Ishikawa (cell line): ENCODE results near the gene SQSTM1.

Experiments used
- CEBPB ChIP-seq: IDR thresholded peaks from 2 replicates; pipeline ENCODE4 v1.6.1; 2012
- CREB1 ChIP-seq: IDR thresholded peaks from 2 replicates; pipeline ENCODE4 v1.6.1; 2012; ENCODE audit warnings: low read depth
- EGR1 ChIP-seq: IDR thresholded peaks from 2 replicates; pipeline ENCODE4 v1.6.1; 2012
- EP300 ChIP-seq: IDR thresholded peaks from 2 replicates; pipeline ENCODE4 v1.6.1; 2012; ENCODE audit warnings: borderline replicate concordance
- FOXM1 ChIP-seq: IDR thresholded peaks from 2 replicates; pipeline ENCODE4 v1.6.1; 2012; ENCODE audit warnings: low read depth, borderline replicate concordance
- MAX ChIP-seq: IDR thresholded peaks from 2 replicates; pipeline ENCODE4 v1.6.1; 2012
- RAD21 ChIP-seq: IDR thresholded peaks from 2 replicates; pipeline ENCODE4 v1.6.1; 2012; ENCODE audit warnings: low read depth
- REST ChIP-seq: IDR thresholded peaks from 2 replicates; pipeline ENCODE4 v1.6.1; 2012; ENCODE audit warnings: low read depth, mild to moderate bottlenecking
- TAF1 ChIP-seq: IDR thresholded peaks from 2 replicates; pipeline ENCODE4 v1.6.1; 2012; ENCODE audit warnings: low read depth, mild to moderate bottlenecking
- TCF12 ChIP-seq: IDR thresholded peaks from 2 replicates; pipeline ENCODE4 v1.6.1; 2012; ENCODE audit warnings: low read depth
- TEAD4 ChIP-seq: IDR thresholded peaks from 2 replicates; pipeline ENCODE4 v1.6.1; 2012
- USF1 ChIP-seq: IDR thresholded peaks from 2 replicates; pipeline ENCODE4 v1.6.1; 2012
- YY1 ChIP-seq: IDR thresholded peaks from 2 replicates; pipeline ENCODE4 v1.6.1; 2012; ENCODE audit warnings: low read depth

- TF ChIP-seq TAF1 (no peak), REST (no peak), YY1 (no peak), EP300 (no peak), RAD21 (no peak), FOXM1 (no peak), CEBPB (no peak), CREB1 (no peak), MAX (no peak), TCF12 (no peak), TEAD4 (no peak), USF1 (no peak), EGR1 (no peak)
Observed at GRCh38 chr5:179800696-179801201, 20.0 kb upstream of the SQSTM1 start.
